ENCODE data around the gene FAM181A.

- no peak for TF ChIP-seq CTCF (IDR thresholded peaks at IDR 0.05)
- TF ChIP-seq POLR2AphosphoS5 (IDR thresholded peaks at IDR 0.05) = no peak
- TF ChIP-seq POLR2A (IDR thresholded peaks at IDR 0.05) = no peak
These were observed 30.8 kb downstream of the FAM181A start for GRCh38 chr14:93957751-93958566.
